Measurements from ENCODE around the gene CTXN1. TPM values are rescaled to one million over a fixed set of nuclear protein-coding genes. Genes with fewer than 3 reads are reported as not detected.

CTXN1 gene
- total and polyA plus RNA-seq, 3 donors from 2014 or later = 19.4 to 67.2 (median 40.1) TPM

GRCh38 chr19:7904074-7905020 lies 21.6 kb downstream of the CTXN1 start:
- Histone ChIP-seq H3K36me3 (ENCODE audit: low read depth, missing control alignments) (no peaks in the 10 kb centered on the region), H3K27me3 (no peaks in the 10 kb centered on the region), H3K27ac (peak overlapping the region; percentile 90 to 92), H3K9me3 (no peaks in the 10 kb centered on the region), H3K4me1 (peaks cover 24% of the 10 kb centered on the region), H3K4me3 (peak overlapping the region; percentile 81 to 91)
- TF ChIP-seq POLR2A (IDR thresholded peaks at IDR 0.05) (no peak), CTCF (IDR thresholded peaks at IDR 0.05) (no peak)
- intact Hi-C loops (cut with DNase I; ENCODE audit: low total_unique reads) = no loop called here
- 7 to 26% methylated on average over 15 to 65 of the region's 68 CpGs for WGBS, 2 donors
- no peak for DNase-seq

- Histone ChIP-seq H3K36me3 (ENCODE audit: low read depth, missing control alignments) (no peaks in the 10 kb centered on the region), H3K9me3 (no peaks in the 10 kb centered on the region), H3K27ac (peak within 1 kb of the TSS; percentile 90 to 92), H3K27me3 (no peaks in the 10 kb centered on the region), H3K4me1 (peaks cover 24% of the 10 kb centered on the region), H3K4me3 (peak within 1 kb of the TSS; percentile 81 to 91)
- WGBS, 2 donors = 0 to 1% methylated on average over 17 to 59 of the region's 89 CpGs
- intact Hi-C loops (cut with DNase I; ENCODE audit: low total_unique reads) = no loop called here
- peak; percentile 21 for TF ChIP-seq POLR2A (IDR thresholded peaks at IDR 0.05)
- peak; percentile 38 to 78 (median 75) for TF ChIP-seq CTCF (IDR thresholded peaks at IDR 0.05)
- DNase-seq = peak; percentile 99
Observed at GRCh38 chr19:7903244-7904073, 22.5 kb downstream of the CTXN1 start, which contains the start of gene MAP2K7. Gene MAP2K7, plus strand, starts transcription at chr19:7903877. Its CDS starts 68 bp downstream, at chr19:7903945.

GRCh38 chr19:7902796-7903243 lies 23.1 kb downstream of the CTXN1 start:
- no peaks in the 10 kb centered on the region for H3K9me3 ChIP-seq
- intact Hi-C loops (cut with DNase I; ENCODE audit: low total_unique reads) = no loop called here
- WGBS, 2 donors = 4 to 12% methylated on average over 6 to 18 of the region's 20 CpGs
- H3K36me3 ChIP-seq (ENCODE audit: low read depth, missing control alignments) = no peaks in the 10 kb centered on the region
- H3K4me3 ChIP-seq = peak overlapping the region; percentile 58 to 91
- H3K27ac ChIP-seq = peak overlapping the region; percentile 83 to 85
- peaks cover 19% of the 10 kb centered on the region for H3K4me1 ChIP-seq
- TF ChIP-seq POLR2A (IDR thresholded peaks at IDR 0.05) = no peak
- TF ChIP-seq CTCF (IDR thresholded peaks at IDR 0.05) = no peak
- DNase-seq = no peak
- H3K27me3 ChIP-seq = no peaks in the 10 kb centered on the region

GRCh38 chr19:7901337-7901736 lies 24.6 kb downstream of the CTXN1 start:
- Histone ChIP-seq H3K27me3 (no peaks in the 10 kb centered on the region), H3K9me3 (no peaks in the 10 kb centered on the region), H3K4me3 (no peak overlapping the region), H3K4me1 (peaks cover 18% of the 10 kb centered on the region), H3K27ac (no peak overlapping the region), H3K36me3 (ENCODE audit: low read depth, missing control alignments) (no peaks in the 10 kb centered on the region)
- intact Hi-C loops (cut with DNase I; ENCODE audit: low total_unique reads) = no loop called here
- WGBS, 2 donors = 89 to 93% methylated on average over 7 of the region's 7 CpGs
- DNase-seq = no peak
- TF ChIP-seq POLR2A (IDR thresholded peaks at IDR 0.05) (no peak), CTCF (IDR thresholded peaks at IDR 0.05) (no peak)

All from testis (tissue), 3 donors.